ENCODE measurements around the gene KBTBD2.
"Not testable (repeated sequence)": the region's sequence is repeated elsewhere in the genome, so short reads cannot be mapped to it uniquely, and the experiment has no call there.

Gene KBTBD2

DNA sequence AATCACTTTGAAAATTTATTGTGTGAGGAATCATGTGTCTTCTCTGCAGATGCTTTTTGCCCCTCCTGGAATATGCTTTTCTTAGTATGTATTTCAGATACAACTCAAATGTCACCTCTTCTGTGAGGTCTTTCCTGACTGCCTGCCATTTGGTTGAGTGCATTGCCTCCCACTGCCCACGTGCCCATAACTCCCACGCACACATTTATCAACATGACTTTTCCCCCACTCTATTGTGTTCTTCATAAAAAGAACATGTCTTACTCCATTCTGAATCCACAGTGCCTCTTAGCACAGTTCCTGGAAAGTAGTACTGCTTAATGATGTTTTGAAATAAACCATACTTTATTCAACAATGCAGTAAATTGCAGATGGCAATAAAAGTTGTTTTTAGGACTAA, 42.9 kb downstream of the KBTBD2 start:
- not testable (repeated sequence) for DNase-seq

DNA sequence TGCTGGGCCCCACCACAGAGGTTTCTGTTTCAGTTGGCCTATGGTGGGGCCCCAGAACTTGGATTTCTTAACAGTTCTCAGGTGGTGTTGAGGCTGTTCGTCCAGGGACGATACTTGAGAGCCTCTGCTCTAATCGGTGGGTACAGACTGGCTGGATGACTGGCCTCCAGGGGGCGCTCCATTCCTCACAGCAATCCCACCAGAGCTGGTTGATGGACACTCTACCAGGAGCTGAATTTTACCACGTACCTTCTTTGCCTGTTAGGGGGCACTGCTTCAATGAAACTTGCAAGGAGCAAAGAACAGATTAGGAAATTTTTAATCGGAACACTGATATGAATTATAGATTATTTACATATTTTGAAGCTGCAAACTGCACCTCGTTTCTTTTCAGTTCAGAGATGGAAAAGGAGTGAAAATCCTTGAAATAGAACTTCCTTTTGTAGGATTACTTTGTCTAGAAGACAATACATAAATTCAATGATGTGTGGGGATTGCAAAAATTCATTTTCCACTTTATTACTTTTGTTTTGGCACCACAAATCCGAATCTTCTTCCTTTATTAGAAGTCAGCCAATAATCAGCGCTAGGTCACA, 44.8 kb downstream of the KBTBD2 start:
- peak; percentile 40 for DNase-seq

DNA sequence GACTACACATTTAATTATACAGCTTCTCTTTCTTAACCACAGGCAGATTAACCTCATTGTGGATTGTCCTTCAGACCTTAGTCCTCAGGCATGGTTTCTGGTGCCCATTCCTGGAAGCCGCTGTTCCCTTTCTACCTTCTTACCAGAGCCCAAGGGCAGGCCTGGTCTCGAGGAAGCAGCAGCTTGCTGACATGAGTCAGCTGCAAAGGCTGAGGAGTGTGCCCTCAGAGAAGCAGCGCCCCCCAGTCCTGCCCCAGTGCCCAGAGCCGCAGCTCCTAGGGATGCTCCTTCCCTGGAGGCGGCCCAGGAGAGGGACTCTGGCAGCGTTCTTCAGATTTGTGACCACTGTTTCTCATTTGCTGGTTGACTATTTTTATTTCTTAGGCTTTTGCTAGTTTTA, 46.8 kb downstream of the KBTBD2 start:
- not testable (repeated sequence) for DNase-seq

DNA sequence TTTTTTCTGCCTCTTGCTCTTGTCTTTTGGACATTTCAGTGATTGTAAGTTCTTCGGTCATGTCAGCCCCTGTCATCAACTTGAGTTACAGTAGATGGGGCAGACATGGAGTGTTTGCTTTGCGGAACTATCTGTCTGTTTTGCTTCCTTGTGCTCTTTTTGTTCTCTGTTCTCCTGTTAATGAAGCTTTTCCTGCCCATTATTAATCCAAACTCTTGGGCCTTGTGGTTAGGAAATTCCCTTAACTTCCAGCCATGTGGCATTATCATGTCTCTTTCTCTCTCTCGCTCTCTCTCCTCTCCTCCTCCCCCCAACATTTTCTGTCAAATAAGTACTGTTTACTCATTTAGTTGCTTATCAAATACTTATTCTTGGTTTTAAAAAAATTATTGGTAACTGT, 47.8 kb downstream of the KBTBD2 start:
- not testable (repeated sequence) for DNase-seq

DNA sequence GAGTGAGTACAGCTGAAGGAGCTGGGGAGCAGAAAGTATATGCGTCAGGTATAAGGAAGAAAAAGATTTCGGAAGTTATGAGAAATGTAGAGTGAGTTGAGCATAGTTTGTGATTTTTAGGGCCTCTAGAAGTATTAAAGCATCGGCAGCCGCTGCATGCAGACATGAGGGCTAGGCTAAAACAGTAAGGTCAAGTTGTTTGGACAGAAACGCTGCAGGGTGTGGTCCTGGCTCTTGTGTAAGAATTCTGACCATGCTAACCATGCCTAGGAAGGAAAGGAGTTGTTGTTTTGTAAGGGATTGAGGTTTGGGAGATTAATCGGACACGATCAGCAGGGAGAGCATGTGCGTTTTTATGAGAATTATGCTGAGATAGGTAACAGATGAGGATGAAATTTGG, 51.7 kb downstream of the KBTBD2 start:
- DNase-seq, result not testable (repeated sequence)

DNA sequence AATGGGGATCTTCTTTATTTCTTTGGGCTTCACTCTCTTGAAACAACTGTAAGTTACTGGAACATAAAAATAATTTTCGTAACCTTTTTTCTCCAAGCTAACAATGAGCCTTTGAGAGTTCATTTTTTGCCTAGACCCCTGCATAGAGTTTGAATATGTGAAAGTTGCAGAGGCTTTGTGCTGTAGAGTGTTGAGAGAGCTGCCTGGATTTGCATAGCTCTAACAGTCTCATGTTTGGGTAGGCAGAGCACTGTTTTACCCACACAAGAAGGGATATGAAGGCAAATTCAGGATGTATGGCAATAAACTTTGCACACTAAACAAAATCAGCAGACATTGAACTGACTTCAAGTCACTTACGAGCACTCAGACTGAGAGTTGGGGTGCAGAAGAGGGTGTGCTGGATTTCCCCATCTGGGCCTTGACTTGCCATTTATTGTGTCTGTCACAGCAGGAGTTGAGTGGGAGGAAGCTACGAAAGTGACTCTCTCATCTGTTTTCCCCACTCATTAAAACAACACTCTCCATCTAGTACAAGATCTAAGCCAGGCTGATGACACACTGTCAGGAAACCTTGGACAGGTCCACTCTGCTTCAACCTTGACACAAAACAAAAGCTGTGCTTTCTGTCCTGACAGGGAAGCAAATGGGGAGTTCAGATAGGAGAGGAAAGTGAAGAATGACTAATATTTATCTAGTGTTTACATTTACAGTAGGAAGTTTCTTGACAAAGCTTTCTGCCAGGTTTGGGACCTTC, 62.4 kb downstream of the KBTBD2 start:
- not testable (repeated sequence) for DNase-seq
